Endometrial microvascular endothelial cells (primary cell): ENCODE results near the gene CSNK1G3. TPM values are rescaled to one million over a fixed set of nuclear protein-coding genes. Genes with fewer than 3 reads are reported as not detected.
"Not testable (repeated sequence)": the region's sequence is repeated elsewhere in the genome, so short reads cannot be mapped to it uniquely, and the experiment has no call there.

Experiments used
- in situ Hi-C: cut with HindIII; loops from 2 replicates; pipeline ENCODE4 v1.10.0; 2017; ENCODE audit warnings: low sequenced_read_pairs, low pct_unique_long_range_greater_than_20kb; ENCODE audit errors: inconsistent ontology term
- total RNA-seq: library from RNA; depleted of rRNA; stranded (reverse); fragments of >200 nt; gene quantifications from one replicate; pipeline ENCODE4 v1.2.3, GENCODE V29; 2015; ENCODE audit errors: inconsistent ontology term

The CSNK1G3 gene
- 38.3 TPM for total RNA-seq

- in situ Hi-C loops = no loop called here
Observed at GRCh38 chr5:123511648-123512605, at the start of gene CSNK1G3. Gene CSNK1G3 (plus strand): TSS chr5:123512177. CDS start chr5:123545664, 33,487 bp downstream.

GRCh38 chr5:123466839-123467238, 45.1 kb upstream of the CSNK1G3 start:
- in situ Hi-C loops = not testable (repeated sequence)

GRCh38 chr5:123471385-123471784, 40.6 kb upstream of the CSNK1G3 start:
- in situ Hi-C loops = no loop called here

GRCh38 chr5:123472150-123472924, 39.6 kb upstream of the CSNK1G3 start:
- in situ Hi-C loops = no loop called here

GRCh38 chr5:123474228-123474627, 37.7 kb upstream of the CSNK1G3 start:
- in situ Hi-C loops = no loop called here

GRCh38 chr5:123476731-123477130, 35.2 kb upstream of the CSNK1G3 start:
- in situ Hi-C loops = no loop called here

- in situ Hi-C loops = no loop called here
Observed at GRCh38 chr5:123478546-123478945, 33.4 kb upstream of the CSNK1G3 start.

- in situ Hi-C loops = no loop called here
Observed at GRCh38 chr5:123482258-123482657, 29.7 kb upstream of the CSNK1G3 start.

- in situ Hi-C loops = no loop called here
Observed at GRCh38 chr5:123483446-123484077, 28.4 kb upstream of the CSNK1G3 start.

GRCh38 chr5:123485275-123485674, 26.7 kb upstream of the CSNK1G3 start:
- in situ Hi-C loops = no loop called here

GRCh38 chr5:123486951-123487655, 24.9 kb upstream of the CSNK1G3 start:
- in situ Hi-C loops = no loop called here

GRCh38 chr5:123490974-123491373, 21.0 kb upstream of the CSNK1G3 start:
- in situ Hi-C loops = no loop called here

GRCh38 chr5:123495211-123495610, 16.8 kb upstream of the CSNK1G3 start:
- in situ Hi-C loops = not testable (repeated sequence)

- in situ Hi-C loops = no loop called here
Observed at GRCh38 chr5:123496892-123497291, 15.1 kb upstream of the CSNK1G3 start.

GRCh38 chr5:123500471-123500870, 11.5 kb upstream of the CSNK1G3 start:
- in situ Hi-C loops = no loop called here

- in situ Hi-C loops = no loop called here
Observed at GRCh38 chr5:123502120-123502519, 9.9 kb upstream of the CSNK1G3 start.

GRCh38 chr5:123503299-123503698, 8.7 kb upstream of the CSNK1G3 start:
- in situ Hi-C loops = no loop called here

- in situ Hi-C loops = loop anchor here (5.0 kb wide), 1 partner anchor 77 kb away; no protein-coding TSS in a partner anchor
Observed at GRCh38 chr5:123505633-123506032, 6.3 kb upstream of the CSNK1G3 start.

GRCh38 chr5:123508441-123508840, 3.5 kb upstream of the CSNK1G3 start:
- in situ Hi-C loops = loop anchor here (5.0 kb wide), 1 partner anchor 74 kb away; no protein-coding TSS in a partner anchor
